Measurements from ENCODE around the gene PIP4P1. TPM values are rescaled to one million over a fixed set of nuclear protein-coding genes. Genes with fewer than 3 reads are reported as not detected.
"Not testable (repeated sequence)": the region's sequence is repeated elsewhere in the genome, so short reads cannot be mapped to it uniquely, and the experiment has no call there.

Gene PIP4P1
- total RNA-seq (2014; rRNA removed; shearing (Covaris generic); ENCODE audit: low replicate concordance) = 29.4 and 45.2 TPM in 2 replicates

GRCh38 chr14:20461225-20462141 is at the start of gene PIP4P1:
Gene PIP4P1, minus strand, starts transcription at chr14:20461434. Its CDS starts 109 bp downstream, at chr14:20461325.
- DNase-seq = peak; percentile 100
- peak within 1 kb of the TSS; percentile 81 for H3K4me3 ChIP-seq (ENCODE audit: low read length)
- no peaks in the 10 kb centered on the region; the same call in 1 of the 2 replicates for H3K9me2 ChIP-seq (replicated peaks; ENCODE audit: insufficient read depth, low read length)
- H3K27me3 ChIP-seq (ENCODE audit: low read length) = no peaks in the 10 kb centered on the region
- peaks cover 48% of the 10 kb centered on the region for H3K4me1 ChIP-seq (ENCODE audit: low read length)
- peak within 1 kb of the TSS; percentile 93 for H3K4me2 ChIP-seq (ENCODE audit: low read depth, low read length, poor library complexity, severe bottlenecking)
- H3K79me2 ChIP-seq (ENCODE audit: low read length) = peaks cover 46% of the 10 kb centered on the region
- H3K9ac ChIP-seq (ENCODE audit: low read length) = peak within 1 kb of the TSS; percentile 88
- H2AFZ ChIP-seq (ENCODE audit: low read length) = no peak within 1 kb of the TSS
- H4K20me1 ChIP-seq (ENCODE audit: insufficient read depth, low read depth, low read length) = peaks cover 10% of the 10 kb centered on the region
- H3K9me3 ChIP-seq (ENCODE audit: low read length) = no peaks in the 10 kb centered on the region
- peak within 1 kb of the TSS; percentile 75 for H3K27ac ChIP-seq (ENCODE audit: low read length)
- H3K36me3 ChIP-seq (ENCODE audit: insufficient read depth, low read length) = peaks cover 28% of the 10 kb centered on the region

GRCh38 chr14:20508367-20508766 is 47.1 kb upstream of the PIP4P1 start:
- no peak overlapping the region for H3K4me2 ChIP-seq (ENCODE audit: low read depth, low read length, poor library complexity, severe bottlenecking)
- no peaks in the 10 kb centered on the region for H4K20me1 ChIP-seq (ENCODE audit: insufficient read depth, low read depth, low read length)
- H3K4me1 ChIP-seq (ENCODE audit: low read length) = peaks cover 10% of the 10 kb centered on the region
- peak overlapping the region; percentile 47; the same call in 1 of the 2 replicates for H2AFZ ChIP-seq (ENCODE audit: low read length)
- DNase-seq = no peak
- no peak overlapping the region for H3K9ac ChIP-seq (ENCODE audit: low read length)
- H3K27ac ChIP-seq (ENCODE audit: low read length) = no peak overlapping the region
- H3K9me2 ChIP-seq (replicated peaks; ENCODE audit: insufficient read depth, low read length) = no peaks in the 10 kb centered on the region
- no peaks in the 10 kb centered on the region for H3K36me3 ChIP-seq (ENCODE audit: insufficient read depth, low read length)
- H3K4me3 ChIP-seq (ENCODE audit: low read length) = no peak overlapping the region
- no peaks in the 10 kb centered on the region for H3K9me3 ChIP-seq (ENCODE audit: low read length)
- no peaks in the 10 kb centered on the region for H3K79me2 ChIP-seq (ENCODE audit: low read length)
- no peaks in the 10 kb centered on the region for H3K27me3 ChIP-seq (ENCODE audit: low read length)

DNA sequence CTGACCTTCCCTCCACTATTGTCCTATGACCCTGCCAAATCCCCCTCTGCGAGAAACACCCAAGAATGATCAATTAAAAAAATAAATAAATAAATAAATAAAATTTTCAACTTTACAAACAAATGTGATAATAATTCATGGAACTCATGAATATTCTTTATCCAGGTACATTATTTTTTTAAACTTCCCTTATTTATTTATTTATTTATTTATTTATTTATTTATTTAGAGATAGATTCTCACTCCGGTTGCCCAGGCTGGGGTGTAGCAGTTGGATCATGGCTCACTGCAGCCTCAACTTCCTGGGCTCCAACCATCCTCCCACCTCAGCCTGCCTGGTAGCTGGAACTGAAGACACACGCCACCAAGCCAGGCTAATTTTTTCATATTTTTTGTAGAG is 46.3 kb upstream of the PIP4P1 start:
- not testable (repeated sequence) for H2AFZ ChIP-seq (ENCODE audit: low read length); H3K9me2 ChIP-seq (replicated peaks; ENCODE audit: insufficient read depth, low read length); H3K4me2 ChIP-seq (ENCODE audit: low read depth, low read length, poor library complexity, severe bottlenecking); H3K27me3 ChIP-seq (ENCODE audit: low read length); H4K20me1 ChIP-seq (ENCODE audit: insufficient read depth, low read depth, low read length); H3K4me1 ChIP-seq (ENCODE audit: low read length); H3K9ac ChIP-seq (ENCODE audit: low read length); H3K4me3 ChIP-seq (ENCODE audit: low read length); H3K27ac ChIP-seq (ENCODE audit: low read length); H3K79me2 ChIP-seq (ENCODE audit: low read length); DNase-seq; H3K9me3 ChIP-seq (ENCODE audit: low read length); H3K36me3 ChIP-seq (ENCODE audit: insufficient read depth, low read length)

GRCh38 chr14:20506752-20507151 is 45.5 kb upstream of the PIP4P1 start:
- not testable (repeated sequence) for H3K36me3 ChIP-seq (ENCODE audit: insufficient read depth, low read length); H3K79me2 ChIP-seq (ENCODE audit: low read length); H3K4me3 ChIP-seq (ENCODE audit: low read length); H4K20me1 ChIP-seq (ENCODE audit: insufficient read depth, low read depth, low read length); H3K4me1 ChIP-seq (ENCODE audit: low read length); H3K9ac ChIP-seq (ENCODE audit: low read length); DNase-seq; H3K9me2 ChIP-seq (replicated peaks; ENCODE audit: insufficient read depth, low read length); H3K9me3 ChIP-seq (ENCODE audit: low read length); H3K4me2 ChIP-seq (ENCODE audit: low read depth, low read length, poor library complexity, severe bottlenecking); H3K27me3 ChIP-seq (ENCODE audit: low read length); H2AFZ ChIP-seq (ENCODE audit: low read length); H3K27ac ChIP-seq (ENCODE audit: low read length)

- not testable (repeated sequence) for H3K4me1 ChIP-seq (ENCODE audit: low read length); H3K27ac ChIP-seq (ENCODE audit: low read length); H3K4me2 ChIP-seq (ENCODE audit: low read depth, low read length, poor library complexity, severe bottlenecking); H4K20me1 ChIP-seq (ENCODE audit: insufficient read depth, low read depth, low read length); H3K9me3 ChIP-seq (ENCODE audit: low read length); H3K36me3 ChIP-seq (ENCODE audit: insufficient read depth, low read length); H3K27me3 ChIP-seq (ENCODE audit: low read length); H3K4me3 ChIP-seq (ENCODE audit: low read length); DNase-seq; H2AFZ ChIP-seq (ENCODE audit: low read length); H3K9ac ChIP-seq (ENCODE audit: low read length); H3K9me2 ChIP-seq (replicated peaks; ENCODE audit: insufficient read depth, low read length); H3K79me2 ChIP-seq (ENCODE audit: low read length)
Observed at GRCh38 chr14:20506276-20506675, 45.0 kb upstream of the PIP4P1 start.

- no peak overlapping the region for H3K4me3 ChIP-seq (ENCODE audit: low read length)
- no peaks in the 10 kb centered on the region for H3K79me2 ChIP-seq (ENCODE audit: low read length)
- H3K4me2 ChIP-seq (ENCODE audit: low read depth, low read length, poor library complexity, severe bottlenecking) = no peak overlapping the region
- no peaks in the 10 kb centered on the region for H3K4me1 ChIP-seq (ENCODE audit: low read length)
- no peaks in the 10 kb centered on the region for H4K20me1 ChIP-seq (ENCODE audit: insufficient read depth, low read depth, low read length)
- H3K27me3 ChIP-seq (ENCODE audit: low read length) = no peaks in the 10 kb centered on the region
- H2AFZ ChIP-seq (ENCODE audit: low read length) = 0 out of 2 replicates have a peak overlapping the region, but pooled peaks have one; percentile 3
- no peak overlapping the region for H3K9ac ChIP-seq (ENCODE audit: low read length)
- no peaks in the 10 kb centered on the region for H3K9me3 ChIP-seq (ENCODE audit: low read length)
- H3K9me2 ChIP-seq (replicated peaks; ENCODE audit: insufficient read depth, low read length) = no peaks in the 10 kb centered on the region
- H3K27ac ChIP-seq (ENCODE audit: low read length) = no peak overlapping the region
- no peak for DNase-seq
- no peaks in the 10 kb centered on the region for H3K36me3 ChIP-seq (ENCODE audit: insufficient read depth, low read length)
Observed at GRCh38 chr14:20503898-20504297, 42.7 kb upstream of the PIP4P1 start.

DNA sequence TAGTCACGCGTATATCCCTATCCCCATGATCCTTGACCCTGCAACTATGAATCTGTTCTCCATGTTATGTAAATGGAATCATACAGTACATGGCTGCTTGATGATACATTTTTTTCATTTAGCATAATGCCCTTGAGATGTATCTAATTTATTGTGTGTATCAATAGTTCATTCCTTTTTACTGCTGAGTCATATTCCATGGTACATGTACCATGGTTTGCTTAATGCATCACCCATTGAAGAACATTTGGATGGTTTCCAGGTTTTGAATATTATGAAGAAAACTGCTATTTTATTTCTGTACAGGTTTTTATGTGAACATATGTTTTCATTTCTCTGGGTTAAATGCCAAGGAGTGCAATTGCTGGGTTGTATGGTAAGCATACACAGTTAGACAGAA is 40.1 kb upstream of the PIP4P1 start:
- H3K9me2 ChIP-seq (replicated peaks; ENCODE audit: insufficient read depth, low read length) = no peaks in the 10 kb centered on the region
- no peaks in the 10 kb centered on the region for H3K79me2 ChIP-seq (ENCODE audit: low read length)
- no peaks in the 10 kb centered on the region for H3K27me3 ChIP-seq (ENCODE audit: low read length)
- H3K9me3 ChIP-seq (ENCODE audit: low read length) = no peaks in the 10 kb centered on the region
- H3K4me1 ChIP-seq (ENCODE audit: low read length) = no peaks in the 10 kb centered on the region
- H3K27ac ChIP-seq (ENCODE audit: low read length) = no peak overlapping the region
- H3K4me2 ChIP-seq (ENCODE audit: low read depth, low read length, poor library complexity, severe bottlenecking) = no peak overlapping the region
- no peak overlapping the region for H2AFZ ChIP-seq (ENCODE audit: low read length)
- H3K36me3 ChIP-seq (ENCODE audit: insufficient read depth, low read length) = no peaks in the 10 kb centered on the region
- no peak for DNase-seq
- no peak overlapping the region for H3K4me3 ChIP-seq (ENCODE audit: low read length)
- no peaks in the 10 kb centered on the region for H4K20me1 ChIP-seq (ENCODE audit: insufficient read depth, low read depth, low read length)
- H3K9ac ChIP-seq (ENCODE audit: low read length) = no peak overlapping the region

DNA sequence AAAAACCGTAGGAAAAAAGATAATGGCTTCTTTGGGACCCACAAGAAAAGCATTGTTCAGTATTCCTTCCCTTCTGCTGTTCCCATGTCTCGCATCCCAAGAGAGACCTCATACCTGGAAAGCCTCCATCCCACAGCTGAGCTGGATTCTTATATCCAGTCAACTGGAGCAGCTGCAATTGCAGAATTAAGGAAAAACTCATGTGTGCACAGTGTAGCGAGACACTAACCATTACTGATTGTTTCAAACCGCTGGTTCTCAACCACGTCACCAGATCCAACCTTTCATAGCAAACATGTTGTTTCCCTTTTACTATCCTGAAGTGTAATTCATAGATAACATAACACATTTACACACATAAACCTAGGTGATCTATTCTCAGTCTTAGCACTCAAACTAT is 38.6 kb upstream of the PIP4P1 start:
- no peak overlapping the region for H3K4me3 ChIP-seq (ENCODE audit: low read length)
- no peak for DNase-seq
- H3K79me2 ChIP-seq (ENCODE audit: low read length) = no peaks in the 10 kb centered on the region
- H3K9me2 ChIP-seq (replicated peaks; ENCODE audit: insufficient read depth, low read length) = no peaks in the 10 kb centered on the region
- H3K4me2 ChIP-seq (ENCODE audit: low read depth, low read length, poor library complexity, severe bottlenecking) = no peak overlapping the region
- H3K4me1 ChIP-seq (ENCODE audit: low read length) = no peaks in the 10 kb centered on the region
- H3K9ac ChIP-seq (ENCODE audit: low read length) = no peak overlapping the region
- no peaks in the 10 kb centered on the region for H4K20me1 ChIP-seq (ENCODE audit: insufficient read depth, low read depth, low read length)
- H3K9me3 ChIP-seq (ENCODE audit: low read length) = no peaks in the 10 kb centered on the region
- H3K27ac ChIP-seq (ENCODE audit: low read length) = no peak overlapping the region
- H2AFZ ChIP-seq (ENCODE audit: low read length) = no peak overlapping the region
- H3K27me3 ChIP-seq (ENCODE audit: low read length) = no peaks in the 10 kb centered on the region
- H3K36me3 ChIP-seq (ENCODE audit: insufficient read depth, low read length) = no peaks in the 10 kb centered on the region
